ENCODE data around the gene GLRX3.

The GLRX3 gene

DNA sequence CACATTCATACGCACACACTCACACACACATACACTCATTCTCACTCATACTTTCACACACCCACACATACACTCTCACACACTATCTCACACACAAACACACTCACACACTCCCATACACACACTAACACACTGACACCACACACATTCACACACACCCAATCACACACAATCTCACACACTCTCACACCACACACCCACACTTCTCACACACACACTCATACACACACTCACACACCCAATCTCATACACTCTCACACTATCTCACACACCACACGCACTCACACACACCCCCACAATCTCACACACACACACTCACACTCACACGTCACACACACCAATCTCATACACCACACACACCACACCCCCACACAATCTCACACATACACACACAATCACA, 71.0 kb downstream of the GLRX3 start:
- Histone ChIP-seq H3F3A (ENCODE audit: insufficient read depth, low read length) (no peaks in the 10 kb centered on the region), H3K4me1 (ENCODE audit: insufficient read depth, low read length, severe bottlenecking) (no peaks in the 10 kb centered on the region), H4K20me1 (ENCODE audit: insufficient read depth, low read length) (no peaks in the 10 kb centered on the region), H3K9me2 (ENCODE audit: low read depth, low read length) (no peaks in the 10 kb centered on the region), H3K9me3 (ENCODE audit: low read length) (no peaks in the 10 kb centered on the region), H3K4me2 (ENCODE audit: low read length) (no peak overlapping the region), H3K27ac (ENCODE audit: low read depth, low read length, poor library complexity, severe bottlenecking) (no peak overlapping the region), H3K4me3 (ENCODE audit: low read depth, low read length, poor library complexity, severe bottlenecking) (no peak overlapping the region), H3K79me2 (ENCODE audit: insufficient read depth, low read length) (no peaks in the 10 kb centered on the region), H3K36me3 (ENCODE audit: insufficient read depth, low read length) (no peaks in the 10 kb centered on the region), H3K27me3 (ENCODE audit: insufficient read depth, low read length) (no peaks in the 10 kb centered on the region), H2AFZ (ENCODE audit: low read length) (no peak overlapping the region), H3K9ac (ENCODE audit: low read length) (no peak overlapping the region)
- no peak for TF ChIP-seq EZH2 (IDR thresholded peaks at IDR 0.05; ENCODE audit: borderline replicate concordance, low read length)
- TF ChIP-seq, protein P1, sequence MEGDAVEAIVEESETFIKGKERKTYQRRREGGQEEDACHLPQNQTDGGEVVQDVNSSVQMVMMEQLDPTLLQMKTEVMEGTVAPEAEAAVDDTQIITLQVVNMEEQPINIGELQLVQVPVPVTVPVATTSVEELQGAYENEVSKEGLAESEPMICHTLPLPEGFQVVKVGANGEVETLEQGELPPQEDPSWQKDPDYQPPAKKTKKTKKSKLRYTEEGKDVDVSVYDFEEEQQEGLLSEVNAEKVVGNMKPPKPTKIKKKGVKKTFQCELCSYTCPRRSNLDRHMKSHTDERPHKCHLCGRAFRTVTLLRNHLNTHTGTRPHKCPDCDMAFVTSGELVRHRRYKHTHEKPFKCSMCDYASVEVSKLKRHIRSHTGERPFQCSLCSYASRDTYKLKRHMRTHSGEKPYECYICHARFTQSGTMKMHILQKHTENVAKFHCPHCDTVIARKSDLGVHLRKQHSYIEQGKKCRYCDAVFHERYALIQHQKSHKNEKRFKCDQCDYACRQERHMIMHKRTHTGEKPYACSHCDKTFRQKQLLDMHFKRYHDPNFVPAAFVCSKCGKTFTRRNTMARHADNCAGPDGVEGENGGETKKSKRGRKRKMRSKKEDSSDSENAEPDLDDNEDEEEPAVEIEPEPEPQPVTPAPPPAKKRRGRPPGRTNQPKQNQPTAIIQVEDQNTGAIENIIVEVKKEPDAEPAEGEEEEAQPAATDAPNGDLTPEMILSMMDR (IDR thresholded peaks at IDR 0.05; ENCODE audit: low read length): no peak

DNA sequence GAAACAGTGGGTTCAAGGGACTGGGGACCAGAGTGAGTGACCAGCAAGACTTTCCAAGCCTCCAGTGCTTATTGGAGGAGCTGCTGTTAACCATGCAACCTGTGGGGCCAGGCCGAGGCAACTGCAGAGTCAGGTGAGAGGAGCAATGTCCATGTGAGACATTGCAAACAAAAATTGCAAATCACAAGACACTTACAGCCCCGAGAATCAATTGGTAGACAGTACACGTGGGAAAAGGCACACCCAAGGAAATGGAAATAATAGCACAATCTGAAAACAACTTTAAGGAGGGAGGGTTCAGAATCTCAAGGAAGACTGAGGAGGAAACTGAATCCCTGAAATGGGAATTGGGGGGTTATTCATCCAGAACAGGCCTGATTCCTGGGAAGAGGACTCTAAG, 72.6 kb downstream of the GLRX3 start:
- TF ChIP-seq, protein P1 (IDR thresholded peaks at IDR 0.05; ENCODE audit: low read length): no peak
- no peak for TF ChIP-seq EZH2 (IDR thresholded peaks at IDR 0.05; ENCODE audit: borderline replicate concordance, low read length)
- Histone ChIP-seq H3K9ac (ENCODE audit: low read length) (no peak overlapping the region), H3K4me1 (ENCODE audit: insufficient read depth, low read length, severe bottlenecking) (no peaks in the 10 kb centered on the region), H2AFZ (ENCODE audit: low read length) (no peak overlapping the region), H3K36me3 (ENCODE audit: insufficient read depth, low read length) (no peaks in the 10 kb centered on the region), H3K4me2 (ENCODE audit: low read length) (no peak overlapping the region), H3K9me2 (ENCODE audit: low read depth, low read length) (no peaks in the 10 kb centered on the region), H3K9me3 (ENCODE audit: low read length) (no peaks in the 10 kb centered on the region), H3K79me2 (ENCODE audit: insufficient read depth, low read length) (no peaks in the 10 kb centered on the region), H3F3A (ENCODE audit: insufficient read depth, low read length) (no peaks in the 10 kb centered on the region), H3K4me3 (ENCODE audit: low read depth, low read length, poor library complexity, severe bottlenecking) (no peak overlapping the region), H4K20me1 (ENCODE audit: insufficient read depth, low read length) (no peaks in the 10 kb centered on the region), H3K27me3 (ENCODE audit: insufficient read depth, low read length) (no peaks in the 10 kb centered on the region), H3K27ac (ENCODE audit: low read depth, low read length, poor library complexity, severe bottlenecking) (no peak overlapping the region)

DNA sequence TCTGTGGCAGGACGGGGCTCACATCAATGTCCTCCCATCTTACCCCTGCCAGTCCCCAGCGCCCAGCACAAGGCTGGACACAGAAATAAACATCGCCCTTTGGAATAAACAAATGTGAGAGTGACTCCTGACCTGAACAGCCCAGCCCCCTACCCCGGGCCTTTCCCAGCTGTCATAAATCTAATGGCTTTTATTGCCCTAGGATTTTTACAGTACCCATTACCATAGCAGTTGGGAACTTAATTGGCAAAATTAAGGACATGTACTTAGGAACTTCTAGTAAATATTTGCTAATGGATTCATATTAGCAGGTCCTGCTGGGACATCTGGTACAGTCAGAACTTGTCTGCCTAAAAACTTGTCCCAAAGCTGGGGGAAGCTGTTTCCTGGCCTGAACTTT, 76.6 kb downstream of the GLRX3 start:
- no peaks in the 10 kb centered on the region for H3K36me3 ChIP-seq (ENCODE audit: insufficient read depth, low read length)
- 0 out of 2 replicates have a peak, but pooled peaks cover 3% of the 10 kb centered on the region for H3K9me3 ChIP-seq (ENCODE audit: low read length)
- H3K27ac ChIP-seq (ENCODE audit: low read depth, low read length, poor library complexity, severe bottlenecking): no peak overlapping the region
- TF ChIP-seq, protein P1 (IDR thresholded peaks at IDR 0.05; ENCODE audit: low read length): no peak
- no peak for TF ChIP-seq EZH2 (IDR thresholded peaks at IDR 0.05; ENCODE audit: borderline replicate concordance, low read length)
- H3K9me2 ChIP-seq (ENCODE audit: low read depth, low read length): no peaks in the 10 kb centered on the region
- no peak overlapping the region for H3K4me2 ChIP-seq (ENCODE audit: low read length)
- H3K4me1 ChIP-seq (ENCODE audit: insufficient read depth, low read length, severe bottlenecking): no peaks in the 10 kb centered on the region
- H3K9ac ChIP-seq (ENCODE audit: low read length): no peak overlapping the region
- H4K20me1 ChIP-seq (ENCODE audit: insufficient read depth, low read length): no peaks in the 10 kb centered on the region
- no peak overlapping the region for H2AFZ ChIP-seq (ENCODE audit: low read length)
- peaks cover 4% of the 10 kb centered on the region; the same call in 1 of the 2 replicates for H3K27me3 ChIP-seq (ENCODE audit: insufficient read depth, low read length)
- no peaks in the 10 kb centered on the region for H3K79me2 ChIP-seq (ENCODE audit: insufficient read depth, low read length)
- no peak overlapping the region for H3K4me3 ChIP-seq (ENCODE audit: low read depth, low read length, poor library complexity, severe bottlenecking)
- H3F3A ChIP-seq (ENCODE audit: insufficient read depth, low read length): no peaks in the 10 kb centered on the region

Measured in OCI-LY1 (cell line).